ENCODE data around the gene CUL4A.

CUL4A gene

DNA sequence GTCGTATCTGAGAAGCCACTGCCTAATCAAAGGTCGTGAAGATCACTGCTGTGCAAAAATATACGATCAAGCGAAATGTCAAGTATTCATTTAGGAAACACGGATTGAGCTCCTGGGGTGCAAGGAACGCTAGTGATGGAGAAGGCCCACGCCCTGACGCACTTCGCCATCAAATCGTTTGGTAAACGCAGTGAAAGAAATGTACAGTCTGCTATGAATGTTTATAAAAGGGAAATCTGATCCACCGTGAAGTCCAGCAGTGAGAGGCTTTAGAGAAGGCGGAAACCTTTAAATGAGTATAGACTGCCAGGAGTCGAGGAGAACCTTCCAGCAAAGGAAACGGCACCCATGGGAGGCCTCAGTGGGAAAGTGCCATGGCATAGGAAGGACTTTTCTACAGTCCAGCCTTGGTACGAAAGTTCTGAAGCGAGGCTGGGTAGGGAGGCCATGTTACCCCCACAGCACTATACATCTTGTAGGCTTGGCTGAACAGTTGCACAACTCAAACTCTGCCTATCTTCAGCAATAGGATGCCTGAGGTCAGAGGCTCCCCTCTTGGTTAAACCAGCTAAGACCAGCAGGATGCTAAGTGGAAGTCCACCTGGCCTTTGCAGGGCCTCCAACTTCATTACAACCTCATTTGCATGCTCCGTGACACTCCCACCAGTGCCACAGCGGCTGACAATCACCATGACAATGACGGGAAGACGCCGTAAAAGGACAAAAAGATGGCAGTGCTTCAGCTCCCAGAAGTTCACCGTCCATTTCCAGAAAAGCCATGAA, 21.3 kb upstream of the CUL4A start:
- Mint-ChIP-seq H3K4me3 (no peak overlapping the region), H3K36me3 (peaks cover 35 to 52% of the 10 kb centered on the region in 2 donors), H3K27me3 (no peaks in the 10 kb centered on the region), H3K4me1 (peaks cover 6 to 8% of the 10 kb centered on the region in 2 donors), H3K9me3 (no peaks in the 10 kb centered on the region), H3K27ac (no peak overlapping the region)
- DNase-seq (no peak), ATAC-seq (replicated peaks) (no peak)

DNA sequence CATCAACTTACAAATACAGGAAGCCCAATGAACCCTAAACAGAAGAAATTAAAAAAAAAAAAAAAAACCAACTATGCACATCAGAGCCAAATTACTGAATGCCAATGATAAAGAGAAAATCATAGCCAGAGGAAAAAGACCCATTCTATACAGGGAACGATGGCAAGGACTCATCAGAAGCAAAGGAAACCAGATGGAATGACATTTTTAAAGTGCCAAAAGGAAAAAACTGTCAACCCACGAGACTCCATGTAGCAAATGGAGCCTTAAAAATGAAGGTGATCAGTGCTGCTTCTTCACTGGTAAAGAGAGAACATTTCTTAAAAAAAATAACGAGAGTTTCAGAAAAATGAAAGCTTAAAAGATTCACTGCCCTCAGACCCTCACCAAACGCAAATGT, 19.2 kb upstream of the CUL4A start:
- H3K4me3 Mint-ChIP-seq, result no peak overlapping the region
- ATAC-seq (replicated peaks) (no peak), DNase-seq (no peak)
- peaks cover 6 to 8% of the 10 kb centered on the region in 2 donors for H3K4me1 Mint-ChIP-seq
- H3K27me3 Mint-ChIP-seq, result no peaks in the 10 kb centered on the region
- peaks cover 46 to 61% of the 10 kb centered on the region in 2 donors for H3K36me3 Mint-ChIP-seq
- no peaks in the 10 kb centered on the region for H3K9me3 Mint-ChIP-seq
- no peak overlapping the region for H3K27ac Mint-ChIP-seq

DNA sequence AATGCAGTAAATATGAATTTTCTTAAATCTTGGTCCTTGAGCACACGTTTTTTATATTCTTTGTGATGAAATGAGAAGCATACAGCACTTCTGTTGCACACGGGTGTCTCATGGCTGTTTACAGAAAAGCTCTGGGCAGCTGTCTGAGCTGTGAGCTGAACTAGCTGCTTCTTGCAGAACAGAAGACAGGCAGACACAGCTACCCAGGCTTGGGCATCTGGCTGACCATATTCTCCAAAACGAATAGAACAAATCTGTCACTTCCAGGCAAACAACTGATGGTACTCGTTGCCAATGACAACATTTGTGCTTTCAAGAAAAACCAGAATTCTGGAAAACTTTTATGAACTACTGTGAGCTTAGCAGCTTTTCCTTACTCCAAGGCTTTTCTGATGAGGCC, 17.1 kb upstream of the CUL4A start:
- no peak for DNase-seq
- no peaks in the 10 kb centered on the region for H3K27me3 Mint-ChIP-seq
- ATAC-seq (replicated peaks), result no peak
- no peaks in the 10 kb centered on the region for H3K9me3 Mint-ChIP-seq
- H3K4me3 Mint-ChIP-seq, result no peak overlapping the region
- H3K36me3 Mint-ChIP-seq, result peaks cover 45 to 60% of the 10 kb centered on the region in 2 donors
- peaks cover 0 to 2% of the 10 kb centered on the region in 2 donors for H3K4me1 Mint-ChIP-seq
- no peak overlapping the region for H3K27ac Mint-ChIP-seq

DNA sequence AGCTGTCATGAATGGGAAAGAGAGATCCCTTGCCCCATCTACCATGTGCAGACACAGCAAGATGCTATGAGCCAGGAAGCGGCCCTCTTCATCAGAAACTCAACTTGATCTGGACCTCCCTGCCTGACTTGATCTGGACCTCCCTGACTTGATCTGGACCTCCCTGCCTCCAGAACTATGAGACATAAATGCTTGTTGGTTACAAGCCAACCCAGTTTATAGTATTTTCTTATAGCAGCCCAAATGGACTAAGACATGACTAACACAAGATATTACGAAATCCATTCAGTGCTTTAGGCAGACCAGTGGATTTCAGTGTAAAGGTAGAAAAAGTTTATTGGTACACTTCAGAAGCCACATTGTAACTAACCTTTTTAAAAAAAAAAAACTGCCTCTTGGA, 16.5 kb upstream of the CUL4A start:
- Mint-ChIP-seq H3K36me3 (peaks cover 45 to 54% of the 10 kb centered on the region in 2 donors), H3K9me3 (no peaks in the 10 kb centered on the region), H3K4me1 (no peaks in the 10 kb centered on the region), H3K27ac (no peak overlapping the region), H3K27me3 (no peaks in the 10 kb centered on the region), H3K4me3 (no peak overlapping the region)
- ATAC-seq (replicated peaks), result no peak
- DNase-seq, result no peak

DNA sequence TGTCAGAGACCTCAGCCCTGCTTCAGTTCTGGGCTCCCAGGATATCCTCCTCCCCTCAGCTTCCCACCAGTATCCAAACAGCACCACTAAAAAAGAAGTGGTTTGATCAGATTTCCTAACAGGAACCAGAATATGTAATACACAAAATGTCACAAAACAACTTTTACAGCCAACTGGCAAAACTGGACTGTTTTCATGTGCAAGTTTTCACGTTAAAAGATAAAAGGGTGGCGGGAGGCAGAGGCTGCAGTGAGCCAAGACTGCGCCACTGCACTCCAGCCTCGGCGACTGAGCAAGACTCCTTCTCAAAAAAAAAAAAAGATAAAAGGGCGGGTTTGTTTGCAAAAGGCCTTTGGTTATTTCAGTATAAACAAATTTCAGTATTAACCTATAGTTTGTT, 14.1 kb upstream of the CUL4A start:
- Mint-ChIP-seq H3K36me3 (peaks cover 29 to 34% of the 10 kb centered on the region in 2 donors), H3K27ac (no peak overlapping the region), H3K9me3 (no peaks in the 10 kb centered on the region), H3K4me3 (no peak overlapping the region), H3K4me1 (no peaks in the 10 kb centered on the region), H3K27me3 (no peaks in the 10 kb centered on the region)
- ATAC-seq (replicated peaks), result no peak
- DNase-seq, result no peak

DNA sequence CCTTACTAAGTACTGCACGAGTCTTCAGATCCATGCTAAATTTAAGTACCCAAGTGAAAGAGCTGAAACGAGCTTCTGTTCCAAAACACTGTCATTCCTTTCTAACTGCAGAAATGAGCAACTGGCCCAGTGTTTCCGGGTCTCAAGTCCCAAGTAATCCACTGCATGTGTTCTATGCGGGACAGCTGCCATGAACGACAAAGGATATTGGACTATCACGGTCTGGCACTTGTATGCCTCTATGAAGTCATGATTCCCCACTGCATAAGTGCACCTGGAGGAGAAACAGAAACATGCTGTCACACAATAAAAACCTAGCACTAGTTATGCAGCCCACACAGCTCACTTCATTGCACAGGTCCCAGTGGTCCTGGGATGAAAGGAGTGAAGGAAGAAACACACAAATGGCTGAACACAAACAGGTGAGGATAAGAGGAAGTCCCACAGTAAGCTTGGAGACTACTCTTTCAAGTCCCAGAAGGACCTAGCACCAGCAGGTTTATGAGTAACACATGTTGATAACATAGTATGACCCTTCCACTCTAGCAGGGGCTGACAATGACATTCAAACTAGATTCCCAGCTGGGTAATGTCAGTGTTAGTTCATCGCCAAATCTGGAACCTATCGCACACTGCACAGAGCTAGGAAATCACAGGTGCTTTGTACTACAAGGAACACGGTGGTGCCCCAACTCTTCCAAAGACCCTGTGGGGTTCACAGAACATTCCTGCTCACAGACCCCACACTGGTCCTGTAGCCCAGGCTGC, 12.3 kb upstream of the CUL4A start:
- H3K4me1 Mint-ChIP-seq, result peaks cover under 1 to 3% of the 10 kb centered on the region in 2 donors
- no peaks in the 10 kb centered on the region for H3K27me3 Mint-ChIP-seq
- no peaks in the 10 kb centered on the region for H3K9me3 Mint-ChIP-seq
- DNase-seq, result no peak
- H3K36me3 Mint-ChIP-seq, result peaks cover 29 to 30% of the 10 kb centered on the region in 2 donors
- no peak overlapping the region for H3K27ac Mint-ChIP-seq
- no peak for ATAC-seq (replicated peaks)
- H3K4me3 Mint-ChIP-seq, result no peak overlapping the region

DNA sequence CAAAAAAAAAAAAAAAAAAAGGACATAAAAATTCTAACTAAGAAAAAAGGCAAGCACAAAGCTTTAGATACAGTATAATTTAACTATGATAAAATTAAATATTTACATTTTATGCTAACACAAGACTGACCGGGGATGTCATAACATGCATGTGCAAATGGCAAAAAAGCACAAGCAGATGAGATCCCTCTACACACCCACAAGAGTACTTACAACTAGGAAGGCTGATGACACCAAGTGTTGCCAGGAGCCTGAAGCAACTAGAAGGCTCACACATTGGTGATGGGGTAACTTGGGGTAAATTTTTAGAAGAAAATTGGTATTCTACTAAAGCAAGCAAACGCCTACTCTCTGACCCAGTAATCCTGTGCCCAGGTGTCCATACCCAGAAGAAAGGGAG, 7.6 kb upstream of the CUL4A start:
- Mint-ChIP-seq H3K27me3 (no peaks in the 10 kb centered on the region), H3K36me3 (peaks cover 24 to 29% of the 10 kb centered on the region in 2 donors), H3K27ac (no peak overlapping the region), H3K4me3 (no peak overlapping the region), H3K4me1 (peaks cover 25 to 40% of the 10 kb centered on the region in 2 donors), H3K9me3 (no peaks in the 10 kb centered on the region)
- DNase-seq, result no peak
- ATAC-seq (replicated peaks), result no peak

DNA sequence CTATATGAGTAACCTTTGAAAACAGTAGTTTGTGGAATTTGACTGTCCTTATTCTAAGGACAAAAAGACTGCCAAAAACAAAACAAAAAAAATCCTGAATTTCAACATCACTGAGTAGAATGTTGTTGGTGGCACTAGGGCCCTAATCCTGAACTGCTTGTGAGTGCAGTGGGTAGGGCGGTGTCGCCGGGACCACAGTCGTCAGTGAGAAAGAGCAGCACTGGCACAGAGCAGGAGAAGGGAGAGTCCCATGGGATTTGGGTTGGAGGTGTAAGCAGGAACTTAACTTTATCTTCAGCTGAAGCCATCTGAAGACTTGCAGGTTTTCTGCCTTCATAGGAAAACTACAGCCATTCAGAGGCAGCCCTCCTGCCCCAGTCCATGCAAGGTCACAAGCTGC, 6.5 kb upstream of the CUL4A start:
- H3K27ac Mint-ChIP-seq, result no peak overlapping the region
- DNase-seq (no peak), ATAC-seq (replicated peaks) (no peak)
- H3K4me1 Mint-ChIP-seq, result peaks cover 31 to 49% of the 10 kb centered on the region in 2 donors
- H3K4me3 Mint-ChIP-seq, result no peak overlapping the region
- peaks cover 17 to 31% of the 10 kb centered on the region in 2 donors for H3K36me3 Mint-ChIP-seq
- H3K27me3 Mint-ChIP-seq, result no peaks in the 10 kb centered on the region
- H3K9me3 Mint-ChIP-seq, result no peaks in the 10 kb centered on the region

DNA sequence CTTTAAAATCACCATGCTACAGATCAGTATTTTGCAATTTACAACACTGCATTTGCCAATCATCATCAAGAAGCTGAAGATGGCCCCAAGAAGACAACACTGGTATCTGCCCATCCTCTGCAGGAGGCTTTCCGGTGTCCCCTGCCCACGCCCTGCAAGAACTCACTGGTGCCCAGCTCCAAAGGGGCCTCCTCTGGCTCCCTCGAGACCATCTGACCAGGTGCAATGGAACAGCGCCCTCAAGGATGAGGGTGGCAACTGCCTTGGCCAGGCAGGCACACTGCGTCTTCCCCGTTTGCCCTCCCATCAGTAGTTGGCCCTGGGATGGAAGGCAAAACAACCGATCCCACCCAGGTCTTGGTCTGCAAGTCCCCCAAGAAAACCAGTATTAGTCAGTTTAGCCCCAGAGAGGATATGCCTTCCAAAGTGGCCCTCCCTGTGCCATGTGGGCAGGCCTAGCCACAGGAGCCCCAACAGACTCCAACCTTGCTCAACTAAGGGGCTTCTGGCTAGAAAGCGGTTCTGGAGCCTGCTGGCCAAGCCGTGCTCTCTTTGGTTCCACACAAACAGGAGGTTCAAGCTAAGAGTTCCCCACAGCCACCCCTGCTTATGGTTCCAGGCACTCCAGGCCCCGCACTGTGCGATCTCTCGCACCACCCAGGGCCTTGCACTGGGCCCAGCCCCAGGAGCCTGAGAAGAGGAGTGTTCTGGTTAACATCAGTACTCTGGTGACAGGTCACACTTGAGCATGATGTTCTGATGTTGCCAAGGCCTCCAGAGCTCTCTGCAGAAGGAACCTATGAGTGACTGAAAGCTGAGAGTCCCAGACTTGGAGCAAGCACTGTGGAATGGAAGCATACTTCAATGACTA, 5.7 kb upstream of the CUL4A start:
- ATAC-seq (replicated peaks), result no peak
- no peaks in the 10 kb centered on the region for H3K27me3 Mint-ChIP-seq
- H3K27ac Mint-ChIP-seq, result peak overlapping the region; percentile 9
- H3K4me1 Mint-ChIP-seq, result peaks cover 31 to 49% of the 10 kb centered on the region in 2 donors
- no peak overlapping the region for H3K4me3 Mint-ChIP-seq
- no peak for DNase-seq
- no peaks in the 10 kb centered on the region for H3K9me3 Mint-ChIP-seq
- peaks cover 14 to 31% of the 10 kb centered on the region in 2 donors for H3K36me3 Mint-ChIP-seq

DNA sequence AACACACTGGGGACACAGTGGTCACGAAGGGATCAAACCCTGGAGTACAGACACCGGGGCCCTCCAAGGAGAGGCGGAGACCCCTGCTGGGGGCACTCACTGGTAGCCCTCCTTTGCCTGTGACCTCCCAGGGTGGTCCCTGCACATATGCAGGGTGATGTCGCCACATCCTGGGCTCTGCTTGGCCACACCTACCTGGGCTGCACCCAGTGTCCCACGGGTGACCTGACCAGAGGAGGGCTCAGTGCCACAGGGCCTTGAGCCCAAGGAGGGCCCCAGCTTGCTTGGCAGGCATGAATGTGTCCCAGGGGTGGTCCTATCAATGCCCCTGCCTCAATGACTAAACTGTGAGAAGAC, 5.1 kb upstream of the CUL4A start:
- peaks cover 14 to 31% of the 10 kb centered on the region in 2 donors for H3K36me3 Mint-ChIP-seq

DNA sequence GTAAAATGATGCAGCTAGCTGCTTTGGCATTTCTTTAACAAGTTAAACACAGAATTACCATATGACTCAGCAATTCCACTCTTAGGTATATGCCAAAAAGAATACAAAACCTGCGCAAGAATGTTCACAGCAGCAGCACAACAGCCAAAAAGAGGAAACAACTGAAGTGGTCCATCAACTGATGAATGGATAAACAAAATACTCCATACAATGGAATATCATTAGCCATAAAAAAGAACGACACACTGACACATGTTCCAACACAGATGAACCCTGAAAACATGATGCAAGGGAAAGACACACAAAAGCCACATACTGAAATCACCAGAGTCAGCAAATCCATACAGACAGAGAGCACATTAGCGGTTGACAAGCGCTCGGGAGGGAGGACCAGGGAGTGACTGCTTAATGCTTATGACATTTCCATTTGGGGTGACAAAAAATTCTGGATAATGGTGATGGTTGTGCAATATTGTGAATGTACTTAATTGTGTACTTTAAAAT, 3.9 kb upstream of the CUL4A start:
- Mint-ChIP-seq H3K27me3 (no peaks in the 10 kb centered on the region), H3K27ac (peak overlapping the region; percentile 33), H3K36me3 (peaks cover 14 to 26% of the 10 kb centered on the region in 2 donors), H3K4me3 (peak overlapping the region in 1 of 2 donors; percentile 54), H3K9me3 (no peaks in the 10 kb centered on the region), H3K4me1 (peaks cover 31 to 49% of the 10 kb centered on the region in 2 donors)
- no peak for ATAC-seq (replicated peaks)
- DNase-seq, result no peak

More for the DNA sequence above, 5.1 kb upstream of the CUL4A start:
- ATAC-seq (replicated peaks), result no peak
- no peak for DNase-seq
- Mint-ChIP-seq H3K4me1 (peaks cover 31 to 49% of the 10 kb centered on the region in 2 donors), H3K9me3 (no peaks in the 10 kb centered on the region), H3K27ac (peak overlapping the region; percentile 9), H3K4me3 (no peak overlapping the region), H3K27me3 (no peaks in the 10 kb centered on the region)

DNA sequence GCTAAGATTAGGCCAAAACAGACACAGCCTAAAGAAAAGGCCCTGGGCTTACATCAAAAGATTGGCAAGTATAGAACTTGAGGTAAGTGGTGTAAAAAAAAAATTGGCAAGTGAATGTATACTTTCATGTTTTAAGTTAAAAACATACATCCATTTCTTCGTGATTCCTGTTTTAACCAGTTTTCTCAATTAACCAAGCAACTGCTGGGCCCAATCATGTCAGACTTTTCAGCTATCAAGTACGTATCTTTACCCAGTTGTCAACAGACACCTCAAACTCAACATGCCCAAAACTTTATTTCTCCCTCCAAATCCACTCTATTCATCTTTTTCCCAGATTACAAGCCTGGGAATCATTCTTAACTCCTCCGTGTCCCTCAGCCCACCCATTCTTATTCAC, 2.0 kb upstream of the CUL4A start:
- no peak for DNase-seq
- H3K36me3 Mint-ChIP-seq, result peaks cover 18 to 30% of the 10 kb centered on the region in 2 donors
- H3K4me3 Mint-ChIP-seq, result peak overlapping the region; percentile 82 to 86
- ATAC-seq (replicated peaks), result no peak
- peaks cover 34 to 60% of the 10 kb centered on the region in 2 donors for H3K4me1 Mint-ChIP-seq
- H3K27me3 Mint-ChIP-seq, result no peaks in the 10 kb centered on the region
- H3K27ac Mint-ChIP-seq, result peak overlapping the region; percentile 72
- peaks cover 0 to 2% of the 10 kb centered on the region in 2 donors for H3K9me3 Mint-ChIP-seq

DNA sequence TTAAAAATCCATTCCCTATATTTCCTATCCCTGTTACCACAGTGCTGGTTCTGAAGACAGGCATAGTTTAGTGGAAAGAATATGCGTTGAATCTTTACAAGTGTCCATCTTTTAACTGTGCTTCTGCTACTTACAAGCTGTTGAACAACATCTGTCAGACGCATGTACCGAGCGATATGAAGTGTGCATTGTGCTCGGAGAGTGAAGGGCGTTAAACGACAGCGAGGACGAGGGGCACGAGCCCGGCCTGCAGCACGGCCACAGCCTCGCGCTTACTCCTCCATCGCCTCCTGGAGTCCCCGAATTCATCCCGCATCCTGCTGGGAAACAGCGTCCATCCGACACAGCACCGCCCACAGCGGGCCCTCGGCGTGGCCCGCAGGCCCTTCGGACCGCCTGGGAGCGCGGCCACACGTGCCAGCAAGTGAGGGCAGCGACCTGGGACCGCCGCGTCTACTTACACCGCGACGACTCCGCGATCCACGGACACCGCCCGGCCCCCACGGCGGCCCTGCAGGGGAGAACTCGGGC, 1.5 kb upstream of the CUL4A start:
- peaks cover 0 to 2% of the 10 kb centered on the region in 2 donors for H3K9me3 Mint-ChIP-seq
- H3K27me3 Mint-ChIP-seq, result no peaks in the 10 kb centered on the region
- peak overlapping the region; percentile 82 to 86 for H3K4me3 Mint-ChIP-seq
- H3K27ac Mint-ChIP-seq, result peak overlapping the region; percentile 72
- H3K36me3 Mint-ChIP-seq, result peaks cover 16 to 26% of the 10 kb centered on the region in 2 donors
- H3K4me1 Mint-ChIP-seq, result peaks cover 31 to 57% of the 10 kb centered on the region in 2 donors
- DNase-seq (no peak), ATAC-seq (replicated peaks) (peak; percentile 5 to 10)

Measured in stimulated activated naive B cell treated with anti-CD40 and anti-IgM and Interleukin-4, amounts not matched to agents 10 μg/mL and 1 μg/mL and 100 μg/mL, for 72 hours (primary cell).